Smooth muscle cell of the umbilical artery (primary cell): ENCODE results near the gene CFH. TPM values are rescaled to one million over a fixed set of nuclear protein-coding genes. Genes with fewer than 3 reads are reported as not detected.

Source experiments
- total RNA-seq: library from RNA; depleted of rRNA; stranded (reverse); fragments of >200 nt; gene quantifications from 2 replicates; pipeline ENCODE4 v1.2.3, GENCODE V29; 2014

Gene CFH
- total RNA-seq = 175 and 259 TPM in 2 replicates

GRCh38 chr1:196651637-196652215 lies at the start of gene CFH:
CFH (plus strand) TSS chr1:196652043; CDS start chr1:196652118, 75 bp downstream.

GRCh38 chr1:196608390-196609369 lies 43.2 kb upstream of the CFH start, which contains the start of gene KCNT2:
KCNT2 (minus strand) TSS chr1:196608440; CDS start chr1:196608309, 131 bp downstream.

DNA sequence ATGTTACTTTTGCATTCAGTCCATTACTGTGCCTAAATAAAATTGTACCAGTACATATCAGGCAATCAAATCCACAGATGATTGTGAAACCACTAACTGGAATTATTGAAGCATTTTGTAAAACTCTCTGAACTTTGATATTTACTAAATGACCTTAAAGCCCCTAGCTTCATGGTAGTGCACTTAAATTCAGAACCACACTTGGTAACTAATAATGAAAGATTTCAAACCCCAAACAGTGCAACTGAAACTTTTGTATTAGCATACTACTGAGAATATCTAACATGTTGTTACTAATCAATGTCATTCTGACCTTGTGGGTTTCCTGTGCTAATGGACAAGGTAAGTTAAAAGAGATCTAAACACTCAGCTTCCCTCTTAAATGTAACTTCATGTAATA lies 122.8 kb downstream of the CFH start, which contains the start of gene CFHR3:
TSS of gene CFHR3 (plus strand) at position 238 of the 400 bp plus-strand sequence. CDS start at position 285, 47 bp downstream.

Other genes starting within 250 kb of the CFH start
- gene KCNT2, start 43.6 kb upstream of the CFH start, total RNA-seq = 4.8 and 6.2 TPM in 2 replicates
- gene CFHR3, start 122.8 kb downstream of the CFH start, total RNA-seq = 0.23 TPM in 1 of 2 replicates, not detected in the other
- 0.18 and 0.30 TPM in 2 replicates for gene CFHR1, start 167.7 kb downstream of the CFH start, total RNA-seq
- not detected in 2 replicates for gene CFHR4, start 236.0 kb downstream of the CFH start, total RNA-seq